ENCODE data around the gene BCL6. TPM values are rescaled to one million over a fixed set of nuclear protein-coding genes. Genes with fewer than 3 reads are reported as not detected.

The BCL6 gene
- polyA plus RNA-seq, 3 donors, result 7.2 to 9.4 (median 7.9) TPM

DNA sequence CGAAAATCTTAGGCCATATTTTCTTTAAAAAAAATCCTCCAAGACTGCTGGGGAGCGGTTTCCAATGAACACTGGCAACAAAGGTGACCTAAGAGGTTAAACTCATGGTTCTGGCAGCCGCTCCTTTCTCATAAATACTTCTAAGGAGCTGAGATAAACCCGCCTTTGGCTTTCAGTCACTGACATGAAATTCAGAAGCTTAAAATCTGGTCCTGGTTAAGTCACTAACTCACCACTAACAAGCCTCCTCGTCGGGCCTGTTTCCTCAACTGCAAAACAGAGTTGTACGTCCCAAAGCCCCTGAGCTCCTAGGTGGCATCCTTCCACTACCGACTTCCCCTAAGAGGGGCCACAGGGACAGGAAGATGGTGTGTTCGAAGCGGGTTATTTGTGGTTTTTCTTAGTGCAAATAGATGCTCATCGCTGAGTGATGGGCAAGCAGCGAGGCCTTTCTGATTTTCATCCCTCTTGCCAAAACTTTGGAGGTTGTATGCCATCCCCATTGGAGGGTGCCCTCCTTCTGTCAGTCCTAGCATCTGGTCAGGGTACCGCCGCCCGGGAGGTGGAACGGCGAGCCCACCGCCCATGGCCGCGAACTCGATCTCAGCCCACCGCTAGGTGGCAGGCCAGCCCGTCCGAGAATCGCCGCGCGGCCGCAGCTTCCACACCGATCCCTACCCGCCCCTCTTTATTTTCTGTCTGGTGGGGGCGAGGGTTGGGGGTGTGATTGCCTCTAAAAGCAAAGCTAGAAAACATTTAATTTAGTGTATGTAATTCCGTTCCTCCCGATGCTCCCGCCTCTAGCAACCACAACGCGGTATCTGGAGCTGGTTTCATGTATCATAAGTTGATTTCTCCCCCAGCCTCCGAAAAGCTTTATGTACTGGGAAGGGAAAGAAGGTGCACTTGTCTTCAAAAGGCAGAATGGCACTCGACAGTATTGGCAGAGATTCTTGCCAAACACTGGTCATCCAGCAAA lies 4.6 kb downstream of the BCL6 start:
- no peak for DNase-seq (ENCODE audit: low read depth in 3 of 3, low spot score in 2 of 3)

DNA sequence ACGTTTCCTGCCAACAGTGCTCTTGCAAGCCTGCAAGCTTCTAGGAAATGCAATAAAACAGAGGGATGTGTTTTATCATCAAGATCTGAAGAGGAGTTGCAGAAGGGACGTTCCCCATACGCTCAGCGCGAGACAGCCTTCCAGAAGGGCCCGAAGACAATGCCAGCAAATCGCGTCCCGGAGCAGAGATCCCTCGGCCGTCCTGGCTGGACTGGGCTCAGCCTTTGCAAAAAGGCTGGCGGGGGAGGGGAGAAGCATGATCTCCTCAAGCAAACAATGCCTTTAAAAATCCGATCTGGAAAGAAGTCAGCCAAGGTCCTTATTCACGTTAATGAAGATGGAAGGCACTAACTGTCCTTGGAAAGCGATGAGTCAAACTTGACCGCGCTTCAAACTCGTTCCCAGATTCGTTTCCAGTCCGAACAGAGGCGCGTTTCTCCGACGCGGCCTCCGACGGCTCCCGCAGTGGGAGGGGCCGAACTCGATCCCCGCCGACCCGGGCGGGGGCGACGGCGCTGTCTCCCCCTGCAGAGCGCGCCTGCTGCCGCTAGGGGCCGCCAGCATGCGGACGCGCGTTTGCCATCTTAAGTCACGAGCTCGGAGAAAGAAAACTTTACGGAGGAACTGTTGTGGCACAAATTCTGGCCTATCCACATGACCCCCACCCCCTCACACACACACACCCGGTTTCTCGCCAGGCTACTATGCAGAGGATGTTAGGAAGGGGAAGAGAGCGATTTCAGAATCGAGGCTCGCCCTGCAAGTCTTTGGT lies 5.5 kb downstream of the BCL6 start:
- peak in 1 of 3 donors; percentile 83 for DNase-seq (ENCODE audit: low read depth in 3 of 3, low spot score in 2 of 3)

DNA sequence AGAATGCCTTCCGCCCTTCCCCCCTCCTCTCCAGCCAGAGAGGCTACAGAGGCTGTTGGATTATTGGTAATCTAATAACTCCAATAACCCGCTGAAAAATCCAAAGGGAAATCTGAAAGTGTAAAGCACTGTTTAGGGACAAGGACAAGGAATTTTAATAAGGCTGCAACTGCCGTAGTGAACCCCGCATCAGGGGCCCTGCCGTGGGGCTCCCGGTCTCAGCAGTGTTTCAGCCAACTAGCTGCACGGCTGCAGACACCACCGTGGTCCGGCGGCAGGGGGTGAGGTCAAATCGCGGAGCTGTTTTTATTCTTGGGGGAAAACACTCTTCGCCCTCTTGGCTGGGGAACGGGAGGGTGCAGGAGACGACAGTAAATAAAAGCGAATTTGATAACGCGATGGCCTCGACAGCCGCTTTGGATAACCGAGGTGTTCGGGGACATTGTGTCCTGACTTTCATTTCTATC lies 6.1 kb downstream of the BCL6 start:
- DNase-seq (ENCODE audit: low read depth in 3 of 3, low spot score in 2 of 3), result no peak

DNA sequence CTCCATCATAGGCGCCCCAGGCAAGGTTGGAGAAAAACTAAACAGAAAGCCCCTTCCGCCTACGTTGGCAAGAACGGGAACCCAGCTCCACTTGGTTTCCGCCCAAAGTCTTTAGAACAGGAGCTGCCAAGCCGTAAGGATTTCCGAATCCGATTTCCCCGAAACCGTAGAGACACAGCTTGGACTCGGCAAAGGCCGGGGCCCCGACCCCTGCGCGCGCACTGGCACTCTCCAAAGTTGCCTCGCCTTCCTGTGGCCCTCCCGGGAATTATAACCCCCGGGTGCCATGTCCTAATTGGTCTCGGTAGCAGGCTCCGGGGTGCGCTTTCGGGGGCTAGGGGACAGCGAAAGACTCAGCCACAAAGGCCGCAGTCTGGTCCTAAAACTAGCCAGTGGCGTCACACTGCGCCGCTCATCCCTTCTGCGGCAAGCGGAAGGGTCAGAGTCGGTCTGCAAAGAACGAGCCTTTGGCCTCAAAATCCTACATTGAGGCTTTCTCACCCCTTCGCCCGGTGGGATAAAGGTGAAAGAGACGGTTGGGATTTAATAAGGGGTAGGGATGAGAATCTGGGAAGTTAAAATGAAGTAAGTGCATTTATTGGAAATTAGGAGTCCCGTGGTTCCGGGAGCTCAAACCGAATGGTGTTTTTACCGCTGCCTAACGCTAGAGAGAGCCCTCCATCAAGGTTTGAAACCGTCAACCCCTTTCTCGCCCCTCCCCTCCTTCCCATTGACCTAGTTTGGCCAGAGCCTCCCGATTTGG lies 6.8 kb downstream of the BCL6 start:
- DNase-seq (ENCODE audit: low read depth in 3 of 3, low spot score in 2 of 3), result peak in 2 of 3 donors; percentile 92 to 93

DNA sequence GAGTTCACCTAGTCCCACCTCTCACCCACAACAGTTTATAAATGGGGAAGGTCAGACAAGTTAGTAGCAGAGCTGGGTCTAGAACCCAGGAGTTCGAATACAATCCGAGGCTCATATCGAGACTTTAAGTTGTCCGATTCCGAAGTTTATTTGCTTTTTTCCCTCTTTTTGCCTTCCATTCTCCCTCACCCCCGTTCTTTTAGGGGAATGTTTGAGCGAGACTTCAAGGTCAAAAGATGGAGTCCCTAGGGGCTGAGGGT lies 7.3 kb downstream of the BCL6 start:
- no peak for DNase-seq (ENCODE audit: low read depth in 3 of 3, low spot score in 2 of 3)

DNA sequence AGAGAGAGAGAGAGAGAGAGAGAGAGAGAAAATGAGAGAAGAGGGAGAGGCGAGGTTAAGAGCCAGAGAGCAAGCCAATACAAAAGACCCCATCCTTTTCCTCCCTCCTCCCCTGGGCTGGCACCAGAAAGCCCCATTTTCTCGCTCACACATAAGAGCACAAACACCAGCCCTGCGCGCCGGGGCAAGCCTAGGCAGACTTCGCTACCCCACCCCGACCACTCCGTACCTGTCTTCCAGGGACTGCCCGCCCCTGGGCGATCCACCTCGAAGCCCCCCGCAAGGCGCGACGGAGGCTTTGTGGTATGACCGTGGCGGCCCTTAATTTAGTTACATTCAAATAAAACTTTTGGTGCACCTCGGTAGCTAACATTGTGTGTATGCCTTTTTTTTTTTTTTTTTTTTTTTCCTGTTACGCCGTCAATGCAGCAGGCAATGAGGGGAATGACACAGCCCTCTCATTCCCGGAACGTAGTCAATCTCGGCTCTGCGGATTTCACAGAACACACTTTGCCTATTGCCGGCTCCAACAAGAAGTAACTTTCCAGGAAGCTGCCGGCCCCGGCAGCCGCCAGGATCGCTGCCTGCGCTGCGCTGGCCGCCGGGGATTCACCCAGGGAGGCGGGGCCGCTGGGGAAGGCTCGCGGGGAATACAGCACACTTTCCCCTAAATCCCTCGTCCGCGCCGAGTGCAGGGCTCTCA lies 7.7 kb downstream of the BCL6 start:
- no peak for DNase-seq (ENCODE audit: low read depth in 3 of 3, low spot score in 2 of 3)

DNA sequence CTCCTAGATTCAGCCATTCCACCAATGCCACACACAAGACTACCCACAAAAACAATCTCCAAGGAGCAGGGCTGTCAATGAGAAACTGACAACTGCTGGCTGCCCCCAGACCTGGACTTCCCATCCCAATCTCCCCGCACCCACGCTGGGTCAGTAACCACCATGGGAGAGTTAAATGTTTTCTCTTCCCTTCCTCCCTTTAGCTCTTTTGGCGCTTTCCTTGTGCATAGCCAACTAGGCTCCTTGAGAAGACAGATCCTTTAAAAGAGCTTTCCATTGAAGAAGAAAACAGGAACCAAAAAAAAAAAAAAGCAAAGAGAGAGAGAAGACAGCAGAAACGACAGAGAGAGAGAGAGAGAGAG lies 8.3 kb downstream of the BCL6 start:
- no peak for DNase-seq (ENCODE audit: low read depth in 3 of 3, low spot score in 2 of 3)

DNA sequence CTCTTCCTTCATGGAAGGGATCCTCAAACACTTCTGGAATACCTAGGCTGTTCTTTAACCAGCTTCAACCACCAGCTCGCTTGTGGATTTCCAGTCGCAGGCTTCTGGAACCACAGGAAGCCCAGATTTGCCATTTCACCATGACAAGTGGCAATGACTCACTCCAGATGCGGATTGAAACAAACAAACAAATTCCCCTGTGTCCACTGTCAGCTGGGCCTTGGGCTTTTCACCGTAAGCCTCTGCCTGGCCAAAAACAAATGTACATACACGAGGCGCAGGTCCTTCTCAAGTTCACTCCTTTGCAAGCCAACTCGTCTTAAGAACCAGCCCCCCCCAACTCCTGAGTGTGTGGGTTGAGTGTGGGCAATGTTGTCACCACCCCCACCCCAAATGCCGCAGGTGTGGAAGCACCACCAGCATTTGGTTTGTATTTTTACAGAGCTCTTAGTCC lies 8.8 kb downstream of the BCL6 start:
- DNase-seq (ENCODE audit: low read depth in 3 of 3, low spot score in 2 of 3), result no peak

DNA sequence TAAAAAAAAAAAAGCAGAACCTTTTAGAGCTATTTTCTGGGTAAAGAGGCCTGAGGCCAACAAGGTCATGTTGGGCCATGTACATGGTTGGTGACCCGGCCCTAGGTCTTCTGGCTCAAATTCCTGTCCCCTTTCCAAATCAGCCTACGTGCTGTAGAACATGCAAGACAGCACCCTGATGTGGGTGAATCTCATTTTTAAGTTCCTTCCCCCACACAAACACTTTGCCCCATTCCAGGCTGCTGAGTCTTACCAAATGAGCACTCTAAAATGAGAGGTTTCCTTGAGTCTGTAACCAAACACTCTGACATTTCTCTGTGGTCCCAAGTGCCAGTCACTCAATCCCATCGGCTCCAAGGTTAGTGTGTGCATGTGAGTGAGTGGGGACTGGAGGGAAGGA lies 9.4 kb downstream of the BCL6 start:
- no peak for DNase-seq (ENCODE audit: low read depth in 3 of 3, low spot score in 2 of 3)

DNA sequence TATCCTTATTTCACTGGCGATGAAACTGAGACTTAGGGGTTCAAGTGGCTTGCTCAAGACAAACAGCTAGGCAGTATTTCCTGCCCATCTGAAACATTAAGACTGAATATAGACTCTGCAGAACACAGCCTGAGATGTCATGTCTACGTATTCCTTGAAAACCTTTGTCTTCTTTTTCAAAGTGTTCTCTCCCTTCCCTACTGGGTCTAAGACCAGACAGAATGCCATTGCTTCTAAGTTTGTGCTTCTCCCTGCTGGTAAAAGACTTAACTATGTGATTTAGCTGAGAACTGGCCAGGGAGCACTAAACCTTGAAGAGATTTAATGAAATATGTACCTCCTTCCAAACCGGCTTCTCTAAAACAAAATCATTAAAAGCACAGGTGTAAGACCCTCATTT lies 9.9 kb downstream of the BCL6 start:
- DNase-seq (ENCODE audit: low read depth in 3 of 3, low spot score in 2 of 3), result no peak

DNA sequence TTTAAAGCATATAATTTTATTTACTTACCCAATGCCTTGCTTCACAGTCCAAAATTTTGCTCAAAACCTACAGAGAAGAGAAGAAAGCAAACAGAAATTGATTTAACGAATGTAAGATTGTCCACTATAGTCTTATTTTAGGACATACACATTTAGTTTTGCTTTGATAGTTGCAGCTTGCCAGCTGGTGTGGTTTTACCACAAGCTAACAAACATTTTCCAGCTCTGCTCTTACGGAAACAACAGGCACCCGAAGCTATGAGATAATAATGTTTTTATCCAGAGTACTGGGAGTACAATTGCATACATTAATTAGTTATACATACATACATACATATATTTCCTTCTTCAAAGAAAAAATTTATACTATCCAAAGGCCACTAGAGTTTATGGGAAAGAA lies 10.4 kb downstream of the BCL6 start:
- no peak for DNase-seq (ENCODE audit: low read depth in 3 of 3, low spot score in 2 of 3)

DNA sequence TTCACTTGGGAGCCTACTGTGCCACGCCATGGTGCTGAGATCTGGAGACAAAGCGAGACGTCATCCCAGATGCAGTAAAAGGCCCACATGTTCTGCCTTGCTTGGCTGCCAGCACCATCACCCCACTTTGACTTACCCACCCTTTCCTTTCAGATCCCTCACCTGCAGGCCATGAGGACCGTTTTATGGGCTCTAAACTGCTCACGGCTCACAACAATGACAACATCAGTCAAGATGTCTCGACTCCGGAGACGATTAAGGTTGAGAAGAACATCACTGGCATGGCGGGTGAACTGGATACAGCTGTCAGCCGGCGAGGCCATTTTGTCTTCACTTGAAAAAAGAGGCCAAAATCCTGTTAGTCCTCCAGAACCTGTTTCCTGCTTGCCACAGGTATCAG lies 11.9 kb downstream of the BCL6 start:
- no peak for DNase-seq (ENCODE audit: low read depth in 3 of 3, low spot score in 2 of 3)

DNA sequence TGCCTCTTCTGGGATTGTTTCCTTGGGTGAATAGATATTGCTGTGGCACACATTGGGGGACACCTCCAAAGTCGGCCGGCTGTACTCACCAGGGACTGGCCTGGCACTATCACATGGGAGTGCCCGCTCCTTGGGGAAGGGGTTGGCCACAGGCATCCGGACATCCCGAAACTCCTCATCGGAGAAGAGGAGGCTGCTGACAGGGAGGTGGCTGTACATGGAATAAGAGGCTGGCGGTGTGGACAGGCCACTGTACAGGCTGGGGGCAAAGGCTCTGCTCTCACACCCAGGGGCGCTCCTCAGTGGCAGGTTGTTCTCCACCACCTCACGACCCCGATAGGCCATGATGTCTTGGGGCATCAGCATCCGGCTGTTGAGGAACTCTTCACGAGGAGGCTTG lies 15.7 kb downstream of the BCL6 start:
- DNase-seq (ENCODE audit: low read depth in 3 of 3, low spot score in 2 of 3), result no peak

DNA sequence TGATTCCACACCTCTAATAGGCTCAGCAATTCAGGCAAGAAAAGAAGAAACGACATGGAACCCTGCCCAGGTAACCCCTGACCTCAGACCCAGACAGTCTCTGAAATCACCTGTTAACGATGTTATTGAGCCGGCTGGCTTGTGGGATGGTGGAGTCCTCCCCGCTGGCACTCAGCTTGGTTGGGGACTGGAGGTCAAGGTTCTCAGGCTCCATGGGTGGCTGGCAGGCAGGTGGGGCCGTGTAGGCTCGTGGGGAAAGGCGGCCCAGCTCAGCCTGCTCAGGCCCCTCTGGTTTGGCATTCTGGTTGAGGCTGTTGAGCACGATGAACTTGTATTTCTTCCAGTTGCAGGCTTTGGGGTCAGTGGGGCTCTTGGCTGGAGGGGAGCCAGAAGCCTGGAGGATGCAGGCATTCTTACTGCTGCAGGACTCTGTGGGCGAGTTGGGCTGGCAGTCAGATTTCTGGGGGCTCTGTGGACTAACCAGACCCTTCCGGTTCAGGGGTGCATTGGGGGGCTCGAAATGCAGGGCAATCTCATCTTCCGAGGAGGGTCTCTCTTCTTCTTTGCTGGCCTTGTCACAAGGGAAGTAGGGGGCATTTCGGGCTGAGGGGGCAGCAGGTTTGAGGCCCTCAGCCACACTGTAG lies 16.2 kb downstream of the BCL6 start:
- no peak for DNase-seq (ENCODE audit: low read depth in 3 of 3, low spot score in 2 of 3)

DNA sequence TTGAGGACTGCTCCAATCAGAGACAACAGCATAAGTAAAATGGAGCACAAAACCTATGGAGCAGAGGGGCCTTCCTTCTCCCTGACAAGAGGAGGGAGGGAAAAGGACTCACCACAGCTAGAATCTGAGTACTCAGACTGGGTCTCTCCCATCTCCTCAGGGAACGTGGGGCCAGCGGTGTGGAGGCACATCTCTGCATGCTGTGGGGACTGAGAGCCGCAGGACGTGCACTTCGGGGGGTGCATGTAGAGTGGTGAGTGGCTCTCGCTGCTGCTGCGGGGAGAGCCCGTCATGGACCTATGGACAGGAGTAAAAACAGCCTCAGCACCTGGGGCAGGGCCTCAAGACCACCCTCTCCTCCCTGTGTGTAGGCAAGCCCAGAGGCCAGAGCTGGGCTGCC lies 17.0 kb downstream of the BCL6 start:
- no peak for DNase-seq (ENCODE audit: low read depth in 3 of 3, low spot score in 2 of 3)

DNA sequence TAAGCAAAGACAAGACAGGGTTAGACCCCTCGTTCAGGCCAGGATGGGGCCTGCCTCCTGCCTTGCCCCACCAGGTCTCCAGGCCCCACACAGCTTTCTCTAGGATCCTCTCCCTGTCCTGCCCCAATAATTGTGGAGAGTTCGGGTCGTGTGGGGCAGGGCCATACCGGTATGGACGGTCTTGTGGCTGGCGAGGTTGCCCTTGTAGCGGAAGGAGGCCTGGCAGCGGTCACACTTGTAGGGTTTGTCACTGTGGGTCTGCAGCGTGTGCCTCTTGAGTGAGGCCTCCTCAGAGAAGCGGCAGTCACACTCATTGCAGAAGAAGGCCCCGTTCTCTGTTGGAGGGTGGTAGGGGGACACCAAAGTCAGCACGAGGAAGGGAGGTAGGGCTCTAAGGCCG lies 18.7 kb downstream of the BCL6 start:
- no peak for DNase-seq (ENCODE audit: low read depth in 3 of 3, low spot score in 2 of 3)

DNA sequence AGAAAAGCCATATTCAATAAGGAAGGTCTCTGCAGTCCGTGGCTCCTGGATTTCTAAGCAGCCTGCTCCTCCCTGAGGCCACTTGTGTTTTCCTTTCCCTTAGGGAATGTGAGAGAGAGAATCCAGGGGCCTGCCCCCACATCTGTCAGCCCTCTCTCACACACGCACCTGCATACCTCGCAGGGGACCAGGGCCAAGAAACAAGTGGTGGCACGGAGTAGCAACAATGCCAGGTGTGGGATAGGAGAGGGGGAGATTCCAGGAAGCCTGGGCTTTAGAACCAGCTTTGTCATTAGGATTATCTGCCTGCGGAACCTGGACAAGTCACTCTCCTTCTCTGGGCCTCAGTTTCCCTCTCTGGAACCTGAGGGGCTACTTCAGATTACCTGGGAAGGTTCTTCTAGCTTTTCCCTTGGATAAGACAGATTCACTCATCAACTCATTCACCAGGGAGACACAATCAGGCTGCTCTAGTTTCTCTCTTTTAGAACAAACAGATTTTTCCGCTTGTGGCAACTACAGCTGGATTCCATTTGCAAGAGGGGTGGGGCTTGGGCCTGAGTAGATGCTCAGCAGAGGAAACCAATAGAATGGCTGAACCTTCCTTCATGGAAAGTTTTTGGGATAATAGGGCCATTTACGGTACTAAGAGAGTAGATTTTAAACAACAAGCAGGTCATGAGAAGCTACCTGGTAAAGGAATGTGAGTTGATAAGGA lies 19.5 kb downstream of the BCL6 start:
- no peak for DNase-seq (ENCODE audit: low read depth in 3 of 3, low spot score in 2 of 3)

DNA sequence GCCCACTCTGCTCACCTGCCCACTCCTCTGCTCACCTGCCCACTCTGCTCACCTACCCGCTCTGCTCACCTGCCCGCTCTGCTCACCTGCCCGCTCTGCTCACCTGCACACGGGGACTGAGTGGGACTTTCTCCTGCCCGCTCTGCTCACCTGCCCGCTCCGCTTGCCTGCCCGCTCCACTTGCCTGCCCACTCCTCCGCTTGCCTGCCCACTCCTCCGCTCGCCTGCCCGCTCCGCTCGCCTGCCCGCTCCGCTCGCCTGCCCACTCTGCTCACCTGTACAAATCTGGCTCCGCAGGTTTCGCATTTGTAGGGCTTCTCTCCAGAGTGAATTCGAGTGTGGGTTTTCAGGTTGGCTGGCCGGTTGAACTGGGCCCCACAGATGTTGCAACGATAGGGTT lies 20.0 kb downstream of the BCL6 start:
- DNase-seq (ENCODE audit: low read depth in 3 of 3, low spot score in 2 of 3), result no peak

DNA sequence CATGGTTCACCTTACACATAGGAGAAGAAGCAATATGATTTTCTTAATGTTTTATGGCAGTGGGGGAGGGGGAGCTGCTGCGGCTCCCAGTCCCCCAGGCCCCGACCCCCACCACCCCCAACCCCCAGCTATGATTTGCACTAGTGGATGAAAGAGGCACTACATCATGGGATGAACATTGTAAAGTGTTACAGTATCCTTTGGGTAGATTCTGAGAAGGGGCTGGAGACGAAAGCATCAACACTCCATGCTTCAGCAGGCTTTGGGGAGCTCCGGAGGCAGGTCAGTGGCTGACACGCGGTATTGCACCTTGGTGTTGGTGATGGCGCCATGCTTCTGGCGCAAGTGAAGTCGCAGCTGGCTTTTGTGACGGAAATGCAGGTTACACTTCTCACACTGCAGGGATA lies 23.1 kb downstream of the BCL6 start:
- DNase-seq (ENCODE audit: low read depth in 3 of 3, low spot score in 2 of 3), result no peak

DNA sequence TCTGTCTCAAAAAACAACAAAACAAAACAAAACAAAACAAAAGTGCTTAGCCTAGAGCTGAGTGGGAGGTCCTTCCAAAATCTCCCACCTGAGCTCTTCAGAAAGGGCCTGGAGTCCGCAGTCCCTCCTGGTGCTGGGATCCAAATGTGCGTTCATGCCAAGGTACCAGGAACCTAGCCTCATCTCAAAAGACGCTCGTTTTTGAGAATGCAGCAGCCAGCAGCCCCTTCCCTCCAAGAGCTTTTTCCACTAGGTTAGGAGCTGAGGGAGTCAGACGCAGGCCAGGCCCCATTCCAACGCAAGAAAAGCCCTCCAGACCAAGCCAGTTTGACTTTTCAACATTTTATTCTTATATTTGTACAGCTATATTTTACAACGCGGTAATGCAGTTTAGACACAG lies 24.2 kb downstream of the BCL6 start:
- no peak for DNase-seq (ENCODE audit: low read depth in 3 of 3, low spot score in 2 of 3)
